ENCODE data around the gene TMEM214.
A peak's percentile ranks its signal among the peaks of the same experiment; 100 is the strongest.

TMEM214 gene

DNA sequence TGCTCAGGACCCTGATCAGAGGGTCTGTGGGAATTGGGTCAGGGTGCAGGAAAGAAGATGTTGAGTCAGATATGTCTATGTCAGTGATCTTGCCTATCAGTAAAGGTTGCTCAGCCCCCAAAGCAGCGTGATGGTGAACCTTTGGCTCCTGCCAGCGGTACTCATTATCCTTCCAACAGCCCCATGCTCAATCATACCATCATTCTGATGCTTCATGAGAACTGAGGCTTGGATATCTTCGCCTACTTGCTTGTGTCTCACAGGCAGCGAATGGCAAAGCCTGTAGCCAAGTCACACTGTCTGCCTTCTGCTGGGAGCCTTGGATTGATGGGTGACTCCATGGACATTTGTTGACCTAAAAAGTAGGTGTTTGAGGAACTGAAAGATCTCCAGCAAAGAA, 19.0 kb upstream of the TMEM214 start:
- no peak for DNase-seq

DNA sequence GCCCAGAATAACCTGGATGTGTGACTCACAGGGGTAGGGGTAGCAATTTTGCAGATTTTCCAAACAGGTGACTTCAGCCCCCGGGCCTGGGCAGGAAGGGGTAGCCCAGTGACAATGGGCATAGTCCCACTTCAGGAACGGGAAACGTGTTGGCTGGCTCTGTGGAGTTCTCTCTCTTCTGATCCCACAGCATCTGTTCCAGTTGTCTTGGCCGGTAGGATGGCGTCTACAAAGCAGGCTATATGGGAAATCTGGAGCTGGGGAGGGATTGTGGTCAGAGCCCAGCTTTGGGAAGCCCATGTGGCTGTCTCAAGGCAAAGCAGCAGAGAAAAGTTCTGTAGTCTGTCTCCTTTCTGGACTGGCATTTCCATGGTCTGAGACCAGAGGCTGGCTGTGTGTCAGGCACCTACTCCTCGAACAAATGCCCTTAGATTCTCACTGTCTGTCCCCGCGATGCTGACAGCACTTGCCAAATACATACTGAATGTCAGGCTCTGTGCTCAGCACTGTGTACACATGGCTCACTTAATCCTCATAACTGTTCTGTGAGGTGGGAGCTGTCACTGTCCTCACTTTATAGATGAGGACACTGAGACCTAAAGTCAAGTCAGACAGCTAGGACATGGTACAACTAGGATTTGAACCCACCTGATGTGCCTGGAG, 17.9 kb upstream of the TMEM214 start:
- DNase-seq = no peak

DNA sequence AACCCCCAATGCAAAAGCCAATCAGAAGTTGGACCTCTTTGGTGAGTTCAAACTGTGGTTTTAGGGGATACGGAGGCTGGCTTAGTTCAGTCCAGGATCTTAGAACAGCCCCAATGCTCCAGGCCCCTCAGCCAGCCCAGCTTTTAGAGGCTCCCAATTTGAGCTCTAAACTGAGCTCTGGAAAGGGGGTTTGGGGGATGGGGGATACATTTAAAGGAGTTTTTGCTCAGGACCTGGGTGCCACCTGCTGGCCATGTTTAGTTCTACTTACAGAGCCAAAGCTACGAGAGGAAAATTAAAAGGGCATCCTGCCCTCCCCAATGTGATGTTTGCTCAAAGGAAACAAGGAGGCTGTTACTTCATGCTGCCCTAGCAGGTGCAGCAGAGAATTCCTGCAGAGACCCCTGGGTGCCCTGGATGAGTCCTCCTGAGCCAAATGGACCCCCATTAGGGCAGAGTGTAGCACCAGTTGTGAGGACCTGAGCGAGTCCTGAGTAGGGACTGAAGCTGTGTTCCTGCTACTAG, 15.9 kb upstream of the TMEM214 start:
- peak; percentile 77 for DNase-seq

DNA sequence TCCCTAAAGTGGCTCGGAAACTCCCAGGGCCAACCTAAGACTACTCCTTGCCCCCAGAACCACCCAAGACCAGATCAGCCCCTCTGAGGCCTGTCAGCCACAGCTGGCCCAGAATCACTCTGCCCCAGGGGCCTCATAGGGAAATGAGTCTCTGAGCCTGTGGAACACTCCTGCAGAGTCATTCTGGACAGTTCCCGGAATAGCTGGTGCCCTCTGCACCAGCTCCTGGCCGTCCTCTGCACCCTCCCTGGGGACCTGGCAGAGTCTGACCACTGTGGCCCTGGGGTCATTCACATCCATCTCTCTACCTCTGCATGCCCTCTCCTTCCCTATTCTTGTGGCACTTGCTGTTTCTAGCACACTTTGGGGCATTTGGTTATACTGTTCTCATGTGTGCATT, 14.6 kb upstream of the TMEM214 start:
- no peak for DNase-seq

DNA sequence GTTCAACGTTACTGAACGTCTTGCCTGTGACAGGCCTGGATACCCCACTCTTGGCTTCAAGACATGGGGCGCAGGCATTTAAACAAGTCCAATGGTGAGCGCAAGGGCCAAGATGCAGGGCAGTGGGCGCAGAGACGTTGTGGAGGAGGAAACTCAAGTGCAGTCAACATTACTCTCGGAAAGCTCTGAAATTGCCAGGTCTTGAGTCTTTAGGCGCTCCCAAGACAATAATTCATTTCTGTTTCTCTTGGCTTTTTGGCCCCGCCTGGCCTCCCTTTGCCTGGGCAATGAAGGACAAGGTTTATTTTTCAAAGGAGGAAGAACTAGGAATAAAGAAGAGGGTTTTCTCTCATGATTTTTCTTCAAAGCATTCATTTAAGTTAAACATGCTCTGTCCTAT, 13.3 kb upstream of the TMEM214 start:
- no peak for DNase-seq

DNA sequence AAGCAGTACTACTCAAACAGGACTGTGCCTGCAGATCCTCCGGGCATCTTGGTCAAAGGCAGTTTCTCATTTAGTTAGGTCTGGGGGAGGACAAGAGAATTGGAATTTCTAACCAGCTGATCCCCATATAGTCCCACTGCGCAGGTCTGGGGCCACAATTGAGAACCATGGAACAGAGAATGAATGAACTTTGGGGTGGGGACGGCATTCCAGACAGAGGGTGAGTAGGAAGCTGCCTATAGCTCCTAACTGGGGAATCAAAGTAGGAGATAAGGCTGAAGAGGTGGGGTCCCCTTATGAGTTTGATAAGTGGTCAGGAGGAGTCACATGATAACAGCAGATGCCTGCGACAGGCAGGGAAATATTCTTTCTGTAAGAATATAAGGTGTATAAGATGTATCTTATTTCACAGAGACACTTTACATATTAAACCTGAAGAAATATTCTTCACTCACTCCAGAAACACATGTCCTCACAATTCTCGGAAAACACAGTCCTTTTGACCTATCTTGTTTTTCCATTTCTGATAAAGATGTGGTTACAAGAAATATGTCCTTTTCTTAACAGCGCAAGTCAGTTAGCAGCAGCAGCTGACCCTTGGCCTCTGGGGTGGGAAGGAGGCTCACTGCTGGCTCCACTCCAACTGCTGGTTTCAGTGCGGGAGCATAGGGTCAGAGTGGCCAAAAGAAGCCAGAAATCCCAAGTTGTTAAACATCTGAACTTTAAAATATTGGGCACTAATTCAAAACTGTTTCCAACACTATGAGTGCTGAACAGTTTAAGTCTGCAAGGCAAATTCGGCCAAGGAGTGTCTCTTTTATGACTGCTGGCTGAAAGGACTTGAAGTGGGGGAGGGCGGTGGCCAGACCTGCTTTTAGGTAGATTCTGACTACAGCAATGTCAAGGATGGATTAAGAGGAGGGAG, 12.6 kb upstream of the TMEM214 start:
- no peak for DNase-seq

DNA sequence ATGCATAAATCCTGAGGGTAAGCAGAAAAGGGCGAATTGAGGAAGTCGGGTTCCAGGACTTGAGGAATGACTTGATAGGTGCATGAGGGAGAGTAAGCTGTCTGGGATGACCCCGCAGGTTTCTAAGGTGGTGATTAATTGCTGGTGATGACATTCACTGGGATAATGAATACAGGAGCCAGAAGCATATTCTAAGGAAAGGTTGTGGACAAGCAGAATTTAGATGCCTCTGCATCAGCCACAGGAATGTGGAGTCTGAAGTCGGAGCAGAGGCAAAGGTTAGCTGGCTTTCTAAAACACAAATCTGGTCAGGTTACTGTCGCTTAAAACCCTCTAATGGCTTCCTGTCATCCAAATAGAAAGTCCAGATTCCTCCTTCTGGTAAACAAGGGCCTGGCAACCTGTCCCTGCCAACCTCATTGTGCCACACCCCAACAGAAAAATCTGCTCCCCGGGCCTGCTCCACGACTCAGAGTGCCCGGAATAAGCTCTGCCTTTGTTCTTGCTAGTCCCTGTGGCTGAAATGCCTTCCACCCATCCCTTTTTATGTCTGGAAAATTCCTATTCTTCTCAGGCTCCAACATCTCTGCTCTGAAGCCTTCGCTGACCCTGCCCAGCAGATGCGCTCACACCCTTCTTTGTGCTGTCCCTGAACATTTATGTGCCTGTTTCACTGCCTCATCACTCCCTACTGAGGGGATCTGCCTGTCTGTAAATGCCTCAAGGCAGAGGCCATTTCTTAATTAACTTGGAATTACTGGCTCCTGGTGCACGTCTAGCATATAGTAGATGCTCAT, 11.3 kb upstream of the TMEM214 start:
- no peak for DNase-seq

DNA sequence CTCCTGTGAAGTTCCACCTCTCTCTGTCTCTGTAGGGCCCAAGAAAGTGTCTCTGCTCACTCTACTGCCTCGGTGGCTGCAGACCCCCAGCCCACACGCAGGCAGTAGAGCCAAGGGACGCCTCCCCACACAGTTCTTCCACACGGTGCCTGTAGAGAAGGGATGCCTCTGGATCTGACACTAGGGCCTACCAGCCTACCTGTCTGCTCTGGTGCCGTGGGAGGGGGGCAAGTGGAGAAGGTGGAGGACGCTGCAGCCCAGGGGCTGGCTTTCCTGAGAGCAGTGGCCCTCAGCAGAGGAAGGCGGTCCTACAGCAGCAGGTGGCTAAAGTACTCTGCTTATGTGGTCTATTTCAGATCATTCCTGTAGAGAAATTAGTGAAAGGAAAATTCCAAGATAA, 9.0 kb upstream of the TMEM214 start:
- DNase-seq = no peak

DNA sequence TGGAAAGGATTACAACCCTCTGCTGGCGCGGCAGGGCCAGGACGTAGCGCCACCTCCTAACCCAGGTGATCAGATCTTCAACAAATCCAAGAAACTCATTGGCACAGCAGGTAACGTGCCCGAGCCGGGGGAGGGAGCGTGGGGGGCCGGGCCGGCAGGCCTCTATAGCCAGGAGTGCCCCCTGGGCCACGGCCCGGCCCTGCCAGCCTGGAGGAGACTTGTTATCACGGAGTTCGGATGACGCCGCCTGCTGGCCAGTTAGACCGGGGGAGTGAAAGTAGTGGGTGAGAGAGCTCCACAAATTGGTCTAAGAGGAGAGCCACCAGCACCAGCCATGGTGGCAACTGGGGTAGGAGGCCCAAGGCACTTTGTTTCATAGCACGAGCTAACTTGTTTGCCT, 8.6 kb upstream of the TMEM214 start:
- no peak for DNase-seq

DNA sequence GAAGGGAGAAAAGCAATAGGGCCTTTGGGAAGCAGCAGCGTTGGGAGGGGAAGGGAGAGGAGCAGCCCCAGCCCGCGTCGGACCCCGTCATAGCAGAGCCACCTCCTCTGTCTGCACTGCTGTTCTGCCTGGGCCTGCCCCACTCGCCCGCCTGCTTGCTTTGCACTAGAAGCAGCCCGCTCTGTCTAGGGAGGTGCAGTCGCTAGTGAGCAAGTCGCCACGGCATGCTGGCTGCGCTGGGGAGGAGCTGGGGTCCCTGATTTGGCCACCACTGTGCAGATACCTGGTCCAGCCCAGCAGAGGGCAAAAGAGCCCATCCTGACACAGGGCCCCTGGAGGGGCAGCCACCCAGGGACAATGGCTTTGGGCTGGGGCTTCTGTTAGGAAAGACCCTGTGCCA, 8.0 kb upstream of the TMEM214 start:
- DNase-seq = no peak

DNA sequence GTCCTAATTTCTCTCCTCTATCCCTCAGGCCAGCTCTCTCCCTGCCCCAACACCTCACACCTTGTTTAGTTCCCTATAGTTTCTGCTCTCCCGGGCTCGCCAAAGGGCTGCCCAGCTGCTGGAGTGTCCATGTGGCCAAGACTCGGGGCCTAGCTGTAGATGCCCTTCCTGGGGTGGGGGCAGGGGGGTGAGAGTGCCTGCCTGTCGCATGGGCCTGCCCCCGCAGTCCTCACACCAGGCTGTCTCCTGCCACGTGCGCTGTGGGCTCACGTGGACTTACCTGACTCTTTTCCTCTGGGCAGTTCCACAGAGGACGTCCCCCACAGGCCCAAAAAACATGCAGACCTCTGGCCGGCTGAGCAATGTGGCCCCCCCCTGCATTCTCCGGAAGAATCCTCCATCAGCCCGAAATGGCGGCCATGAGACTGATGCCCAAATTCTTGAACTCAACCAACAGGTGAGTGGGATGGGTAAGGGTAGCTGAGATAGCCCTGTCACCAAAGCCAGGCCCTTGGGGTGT, 7.4 kb upstream of the TMEM214 start:
- DNase-seq = no peak

DNA sequence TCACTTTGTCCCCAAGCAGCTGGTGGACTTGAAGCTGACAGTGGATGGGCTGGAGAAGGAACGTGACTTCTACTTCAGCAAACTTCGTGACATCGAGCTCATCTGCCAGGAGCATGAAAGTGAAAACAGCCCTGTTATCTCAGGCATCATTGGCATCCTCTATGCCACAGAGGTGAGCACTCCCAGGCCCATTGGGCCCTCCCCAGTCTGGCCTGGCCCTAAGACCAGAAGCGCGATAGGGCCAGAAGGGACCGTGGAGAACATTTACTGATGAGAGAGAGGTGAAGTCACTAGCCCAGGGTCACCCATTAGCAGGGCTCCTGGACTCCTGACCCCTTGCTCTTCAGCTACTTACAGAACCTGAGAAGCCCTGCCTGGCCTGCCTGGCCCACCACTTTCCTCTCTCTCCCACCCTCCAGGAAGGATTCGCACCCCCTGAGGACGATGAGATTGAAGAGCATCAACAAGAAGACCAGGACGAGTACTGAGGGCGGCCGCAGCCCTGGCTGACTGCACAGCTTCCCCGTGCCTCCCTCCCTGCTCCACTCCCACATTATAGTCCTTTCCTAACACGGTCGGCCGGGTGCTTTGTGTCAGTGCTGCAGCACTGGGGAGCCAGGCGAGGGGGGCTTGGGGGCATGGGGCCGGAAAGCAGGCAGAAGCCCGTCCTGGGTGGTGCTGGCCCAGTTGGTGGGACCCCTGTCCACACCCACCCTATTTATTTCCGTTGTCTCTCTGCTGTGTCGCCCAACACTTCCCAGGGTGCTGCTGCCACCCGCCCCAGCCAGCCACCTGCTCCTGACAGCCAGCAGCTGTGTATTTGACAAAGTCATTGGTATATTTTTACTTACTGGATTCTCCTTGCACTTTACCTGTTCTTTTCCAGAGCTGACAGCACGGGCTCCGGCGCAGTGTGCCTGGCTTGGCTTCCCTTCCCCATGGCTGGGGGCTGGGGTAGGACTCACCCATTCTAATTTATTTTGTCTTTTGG, 6.6 kb upstream of the TMEM214 start:
- no peak for DNase-seq

DNA sequence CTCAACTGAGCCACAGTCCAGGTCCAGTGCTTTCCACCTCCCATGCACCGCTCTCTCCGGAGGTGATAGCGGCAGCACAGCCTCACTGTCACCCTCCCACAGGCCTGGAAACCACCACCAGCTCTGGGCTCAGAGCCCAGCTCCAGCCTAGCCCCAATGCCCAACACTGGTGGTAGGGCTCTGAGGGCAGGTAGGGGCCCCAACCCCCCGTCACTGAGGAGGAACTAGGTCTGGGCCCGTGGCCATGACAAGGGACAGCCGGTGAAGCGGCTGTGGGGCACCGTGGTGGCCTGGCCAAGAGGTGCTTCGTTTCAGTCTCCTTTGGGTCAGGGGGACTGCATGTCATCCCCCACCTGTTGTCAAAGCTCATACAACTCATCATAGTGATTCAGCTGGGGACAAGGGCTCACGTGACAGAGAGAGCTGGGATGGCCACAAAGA, 5.5 kb upstream of the TMEM214 start:
- DNase-seq = no peak

DNA sequence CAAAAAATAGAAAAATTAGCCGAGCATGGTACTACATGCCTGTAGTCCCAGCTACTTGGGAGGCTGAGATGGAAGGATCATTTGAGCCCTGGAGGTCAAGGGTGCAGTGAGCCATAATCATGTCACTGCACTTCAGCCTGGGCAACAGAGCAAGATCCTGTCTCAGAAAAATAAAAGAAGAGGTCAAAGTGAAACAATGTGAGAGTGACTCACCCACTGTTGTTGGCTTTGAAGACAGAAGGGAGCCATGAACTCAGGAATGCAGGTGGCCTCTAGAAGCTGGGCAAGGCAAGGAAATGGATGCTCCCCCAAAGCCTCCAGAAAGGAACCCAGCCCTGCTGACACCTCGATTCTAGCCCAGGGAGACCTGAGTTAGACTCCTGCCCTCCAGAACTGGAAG, 3.7 kb upstream of the TMEM214 start:
- DNase-seq = no peak

DNA sequence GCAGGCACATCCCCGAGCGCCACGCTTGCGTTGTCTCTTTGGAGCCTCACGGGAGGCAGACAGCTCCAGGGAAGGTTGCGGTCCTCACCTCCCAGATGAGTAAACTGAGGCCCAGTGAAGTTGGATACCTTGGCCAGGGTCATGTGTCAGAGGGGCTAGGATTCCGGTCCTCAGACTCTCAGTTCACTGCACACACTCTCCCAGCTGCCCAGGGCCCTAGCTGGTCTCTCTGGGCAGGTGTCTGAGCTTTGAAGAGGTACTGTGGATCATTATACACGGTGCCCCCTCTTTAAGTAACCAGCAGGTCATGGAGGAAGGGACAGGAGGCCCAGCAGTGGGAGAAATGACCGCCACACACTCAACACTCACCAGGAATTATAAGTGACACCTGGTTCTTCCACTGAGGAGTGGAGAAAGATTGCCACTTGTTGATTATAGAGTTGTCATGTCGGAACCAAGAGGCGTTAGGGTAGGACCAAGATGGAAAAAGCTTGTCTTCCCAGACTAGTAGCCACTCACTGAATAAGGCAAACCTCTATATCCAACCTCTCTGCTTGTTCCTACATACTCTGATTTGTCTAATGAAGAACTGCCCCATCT, 588 bp downstream of the TMEM214 start:
- DNase-seq = no peak

DNA sequence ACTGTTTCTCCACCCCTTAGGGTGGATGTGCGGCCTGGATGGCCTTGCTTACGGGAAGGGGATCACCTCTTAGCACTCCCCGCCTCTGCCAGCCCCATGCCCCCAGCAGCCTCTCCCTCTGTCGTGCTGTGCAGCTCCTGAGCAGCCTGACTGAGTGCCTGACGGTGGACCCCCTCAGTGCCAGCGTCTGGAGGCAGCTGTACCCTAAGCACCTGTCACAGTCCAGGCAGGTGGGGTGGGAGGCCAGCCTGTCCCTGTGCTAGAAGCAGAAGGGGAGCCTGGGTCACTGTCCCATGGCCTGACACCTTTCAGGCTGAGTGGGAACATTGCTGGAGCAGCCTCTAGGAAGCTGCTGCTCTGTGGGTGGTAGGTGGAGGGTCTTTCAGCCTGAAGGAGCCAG, 5.2 kb downstream of the TMEM214 start:
- no peak for DNase-seq

DNA sequence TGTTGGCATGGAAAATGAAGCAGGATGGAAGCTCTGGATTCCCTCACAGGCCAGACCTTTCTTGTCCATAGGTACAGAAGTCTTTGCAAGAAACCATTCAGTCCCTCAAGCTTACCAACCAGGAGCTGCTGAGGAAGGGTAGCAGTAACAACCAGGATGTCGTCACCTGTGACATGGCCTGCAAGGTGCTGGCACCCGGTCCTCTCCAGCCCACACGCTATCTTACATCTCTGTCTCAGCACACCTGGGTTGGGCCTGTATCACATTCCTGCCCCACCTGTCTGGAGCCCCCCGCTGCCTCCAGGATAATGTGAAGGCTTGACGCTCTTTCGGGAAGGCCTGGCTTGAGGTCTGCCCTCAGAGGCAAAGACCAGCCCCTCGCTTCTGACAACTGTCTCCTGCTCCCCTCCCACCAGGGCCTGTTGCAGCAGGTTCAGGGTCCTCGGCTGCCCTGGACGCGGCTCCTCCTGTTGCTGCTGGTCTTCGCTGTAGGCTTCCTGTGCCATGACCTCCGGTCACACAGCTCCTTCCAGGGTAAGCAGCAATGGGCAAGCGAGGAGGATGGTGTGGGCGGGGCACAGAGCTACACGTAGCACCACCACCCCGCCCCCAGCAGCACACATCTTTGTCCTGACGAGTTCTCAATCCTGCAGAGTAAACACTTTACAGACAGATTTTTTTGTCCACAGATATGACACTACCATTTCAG, 6.0 kb downstream of the TMEM214 start:
- DNase-seq = no peak

DNA sequence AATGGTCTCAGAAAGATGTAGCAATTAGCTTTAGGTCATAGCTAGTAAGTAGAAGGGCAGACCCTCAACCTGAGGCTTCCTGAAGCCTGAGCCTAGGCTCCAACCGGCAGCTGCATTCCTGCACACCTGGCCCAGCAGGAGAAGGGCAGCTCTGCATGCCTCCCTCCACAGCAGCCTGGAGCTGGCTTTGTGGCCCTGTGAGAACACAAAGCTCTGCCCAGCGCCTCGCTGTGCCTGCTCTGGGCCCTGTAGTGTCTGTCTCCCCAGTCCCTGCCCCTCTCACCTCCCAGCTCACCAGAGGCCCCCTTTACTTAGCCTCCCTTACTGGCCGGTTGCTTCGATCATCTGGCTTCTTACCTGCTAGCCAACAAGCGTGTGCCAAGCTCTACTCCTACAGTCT, 6.7 kb downstream of the TMEM214 start:
- DNase-seq = no peak

DNA sequence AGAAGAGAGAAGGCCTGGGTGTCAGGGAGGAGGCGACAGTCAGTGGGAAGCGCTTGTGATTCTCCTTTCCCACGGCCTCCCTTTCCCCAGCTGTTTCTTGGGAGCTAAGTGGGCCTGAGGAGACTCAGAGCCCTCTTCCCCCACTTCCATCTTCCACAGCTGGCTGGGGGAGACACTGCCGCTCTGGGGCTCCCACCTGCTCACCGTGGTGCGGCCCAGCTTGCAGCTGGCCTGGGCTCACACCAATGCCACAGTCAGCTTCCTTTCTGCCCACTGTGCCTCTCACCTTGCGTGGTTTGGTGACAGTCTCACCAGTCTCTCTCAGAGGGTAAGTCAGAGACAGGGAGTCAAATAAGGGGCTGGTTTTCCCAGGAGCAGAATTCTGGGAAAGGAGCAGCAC, 7.1 kb downstream of the TMEM214 start:
- DNase-seq = no peak

DNA sequence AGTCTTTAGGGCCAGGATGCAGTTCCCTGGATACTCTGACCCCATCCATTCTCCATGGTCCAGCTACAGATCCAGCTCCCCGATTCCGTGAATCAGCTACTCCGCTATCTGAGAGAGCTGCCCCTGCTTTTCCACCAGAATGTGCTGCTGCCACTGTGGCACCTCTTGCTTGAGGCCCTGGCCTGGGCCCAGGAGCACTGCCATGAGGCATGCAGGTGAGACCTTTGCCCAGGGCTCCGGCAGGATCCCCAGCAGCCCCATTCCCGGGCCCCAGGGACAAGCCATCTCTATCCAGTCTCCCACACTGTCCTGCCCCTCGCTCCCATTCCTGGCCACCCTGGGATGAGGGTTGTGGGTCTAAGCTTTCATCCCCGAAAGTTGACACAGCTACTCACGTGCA, 7.5 kb downstream of the TMEM214 start:
- no peak for DNase-seq

DNA sequence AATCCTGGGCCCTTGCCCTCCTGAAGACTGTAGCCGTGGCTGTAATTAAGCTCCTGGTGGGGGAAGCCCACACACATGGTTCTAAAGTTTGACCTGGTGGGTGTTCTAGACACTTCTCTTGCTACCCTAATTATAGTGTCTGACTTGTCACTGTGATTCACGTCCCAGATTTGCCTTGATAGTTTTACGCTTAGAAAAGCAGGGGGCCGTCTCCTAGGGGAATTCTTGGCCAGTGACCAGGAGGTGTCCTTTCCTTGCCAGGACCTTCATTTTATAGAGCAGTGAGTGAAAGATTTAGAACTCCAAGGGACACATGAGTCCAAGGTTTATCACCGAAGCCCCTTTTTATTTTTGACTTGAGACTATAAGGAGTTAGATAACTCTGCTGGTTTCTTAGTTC, 9.0 kb downstream of the TMEM214 start:
- no peak for DNase-seq
